ENCODE data around the gene C20orf204.

- TF ChIP-seq EP300 (IDR thresholded peaks at IDR 0.05; ENCODE audit: borderline replicate concordance), result no peak
- TF ChIP-seq CEBPB (IDR thresholded peaks at IDR 0.05), result no peak
- TF ChIP-seq FOXM1 (IDR thresholded peaks at IDR 0.05; ENCODE audit: borderline replicate concordance, low read depth), result no peak
- no peak for TF ChIP-seq EGR1 (IDR thresholded peaks at IDR 0.05)
- TF ChIP-seq REST (IDR thresholded peaks at IDR 0.05; ENCODE audit: low read depth), result no peak
- no peak for TF ChIP-seq TCF12 (IDR thresholded peaks at IDR 0.05; ENCODE audit: low read depth)
Measured at GRCh38 chr20:64058536-64058935, 22.6 kb downstream of the C20orf204 start.
